ENCODE results near the gene ZFP3. TPM values are rescaled to one million over a fixed set of nuclear protein-coding genes. Genes with fewer than 3 reads are reported as not detected.
"Not testable (repeated sequence)": the region's sequence is repeated elsewhere in the genome, so short reads cannot be mapped to it uniquely, and the experiment has no call there.

ZFP3 gene
- polyA plus RNA-seq, 1 donor, result 11.8 TPM

DNA sequence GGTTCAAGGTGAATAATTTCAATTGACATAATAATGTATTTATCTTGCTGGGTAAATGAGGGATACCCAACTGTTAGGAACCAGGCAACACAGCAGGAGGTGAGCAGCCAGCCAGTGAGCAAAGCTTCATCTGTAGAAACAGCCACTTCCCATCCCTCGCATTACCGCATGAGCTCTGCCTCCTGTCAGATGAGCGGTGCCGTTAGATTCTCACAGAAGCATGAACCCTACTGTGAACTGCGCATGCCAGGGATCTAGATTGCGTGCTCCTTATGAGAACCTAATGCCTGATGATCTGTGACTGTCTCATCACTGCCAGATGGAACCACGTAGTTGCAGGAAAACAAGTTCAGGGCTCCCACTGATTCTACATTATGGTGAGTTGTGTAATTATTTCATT is 46.6 kb downstream of the ZFP3 start:
- not testable (repeated sequence) for DNase-seq (ENCODE audit: low read depth)

DNA sequence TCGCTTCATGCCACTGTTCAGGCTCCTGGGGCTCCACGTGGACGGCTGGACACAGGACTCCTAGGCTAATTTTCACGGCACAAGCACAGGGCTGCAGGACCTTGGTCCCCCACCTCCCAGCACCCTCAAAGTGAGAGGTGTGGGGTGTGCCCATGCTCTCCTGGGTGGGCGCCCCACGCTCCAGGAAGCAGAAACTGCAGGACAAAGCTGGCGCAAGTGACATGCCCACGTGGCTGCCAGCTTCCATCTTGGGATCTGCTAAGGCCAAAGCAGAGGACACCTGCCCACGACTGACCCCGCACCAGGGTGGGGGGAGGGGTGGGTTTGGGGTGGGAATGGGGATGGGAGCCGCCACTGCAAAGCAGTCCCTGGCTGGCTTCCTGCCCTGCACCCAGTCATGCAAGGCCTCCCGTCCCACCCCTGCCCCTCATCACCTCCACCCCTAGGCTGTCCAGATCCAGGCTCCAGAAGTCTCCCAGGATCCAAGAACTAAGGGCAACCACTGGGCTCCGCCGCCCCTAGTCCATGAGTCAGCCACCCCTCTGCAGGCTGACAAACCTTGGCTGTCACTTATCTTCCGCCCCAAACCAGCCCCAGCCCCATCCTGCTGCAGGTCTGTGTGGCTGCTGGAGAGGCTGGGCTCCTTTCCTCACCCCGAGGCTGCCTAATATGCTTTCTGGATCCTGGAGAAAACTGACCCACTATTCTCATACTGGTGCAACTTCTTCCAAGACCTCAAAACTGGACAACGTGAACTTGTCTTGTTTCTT is 48.6 kb downstream of the ZFP3 start:
- DNase-seq (ENCODE audit: low read depth), result no peak

DNA sequence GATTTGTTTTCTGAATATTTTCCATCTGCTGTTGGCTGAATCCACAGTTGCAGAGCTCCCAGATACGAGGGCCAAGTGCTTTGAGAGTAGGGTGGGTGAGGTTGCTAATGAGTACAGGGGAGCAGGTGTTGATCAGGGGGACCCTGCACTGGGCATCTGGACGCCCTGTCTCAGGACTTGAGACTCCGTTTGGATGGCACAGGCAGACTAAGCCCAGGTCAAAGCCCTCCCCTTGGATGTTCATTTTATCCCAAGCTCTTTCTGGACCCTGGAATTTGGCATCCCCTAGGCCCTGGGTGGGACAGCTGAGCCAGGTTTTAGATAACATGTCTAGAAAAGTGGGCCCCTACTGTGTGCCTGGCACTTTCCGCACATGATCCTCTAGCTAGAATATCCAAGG is 49.6 kb downstream of the ZFP3 start:
- no peak for DNase-seq (ENCODE audit: low read depth)

DNA sequence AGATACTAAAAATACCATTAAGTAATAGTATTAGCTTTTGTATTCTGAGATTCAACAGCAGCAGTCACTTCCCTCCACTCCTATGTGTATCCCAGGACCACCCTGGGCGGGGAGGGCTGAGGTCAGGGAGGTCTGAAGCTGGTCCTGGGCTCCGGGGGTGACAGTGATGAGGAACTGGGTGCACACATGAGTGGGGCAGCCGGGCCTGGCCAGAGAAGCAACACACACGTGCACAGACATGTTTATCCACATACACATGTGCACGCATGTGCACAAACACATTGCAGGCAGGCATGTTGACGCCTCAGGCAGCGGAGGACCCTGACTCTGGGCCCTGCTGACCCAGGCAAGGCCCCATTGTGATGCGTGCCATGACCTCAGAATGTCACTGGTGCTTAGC is 50.1 kb downstream of the ZFP3 start:
- DNase-seq (ENCODE audit: low read depth), result not testable (repeated sequence)

DNA sequence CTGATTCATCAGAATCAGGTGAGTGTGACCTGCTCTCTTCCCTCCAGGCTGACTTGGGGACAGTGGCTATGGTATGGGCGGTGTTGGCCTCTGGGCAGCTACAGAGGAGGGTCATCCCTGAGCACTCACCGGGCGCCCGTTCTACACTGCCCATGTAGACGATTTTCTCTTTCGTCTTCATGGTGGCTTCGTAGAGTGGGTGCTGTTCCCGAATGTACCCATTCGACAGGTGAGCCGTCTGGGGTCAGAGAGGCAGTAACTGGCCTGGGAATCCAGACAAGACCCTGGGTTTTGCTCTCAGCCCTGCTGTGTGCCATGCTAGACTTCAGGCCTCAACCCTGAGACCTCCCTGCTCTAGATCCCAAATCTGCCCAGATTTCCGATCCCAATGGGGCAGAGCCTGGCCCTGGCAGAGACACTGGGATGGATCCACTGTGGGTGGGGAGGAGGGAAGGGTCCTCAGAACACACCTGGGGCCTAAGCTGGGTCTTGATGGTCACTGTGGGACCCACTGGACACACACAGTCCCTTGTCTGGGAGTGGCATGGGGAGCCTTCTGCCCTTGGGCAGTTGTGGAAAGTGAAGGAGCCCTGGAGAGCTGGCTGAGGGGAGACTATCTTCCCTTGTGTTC is 50.8 kb downstream of the ZFP3 start:
- DNase-seq (ENCODE audit: low read depth), result no peak

DNA sequence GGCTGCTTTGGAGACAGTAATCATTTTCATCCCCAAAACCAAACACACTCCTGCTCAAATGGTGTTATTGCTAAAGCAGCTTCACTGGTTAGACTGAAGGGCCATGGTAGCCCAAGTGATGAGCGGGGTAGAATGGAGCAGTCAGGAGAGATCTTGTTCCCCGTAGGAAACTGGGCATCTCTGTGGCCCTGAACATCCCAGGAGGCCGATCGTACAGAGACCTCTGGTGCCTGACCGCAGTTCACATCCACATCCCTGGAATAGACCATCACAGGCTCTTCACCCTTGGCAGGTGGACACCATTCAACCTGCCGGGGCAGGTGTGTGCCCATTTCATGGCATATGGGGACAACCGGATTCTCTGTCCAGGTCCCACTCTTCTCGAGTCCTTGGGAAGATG is 51.5 kb downstream of the ZFP3 start:
- DNase-seq (ENCODE audit: low read depth), result not testable (repeated sequence)

DNA sequence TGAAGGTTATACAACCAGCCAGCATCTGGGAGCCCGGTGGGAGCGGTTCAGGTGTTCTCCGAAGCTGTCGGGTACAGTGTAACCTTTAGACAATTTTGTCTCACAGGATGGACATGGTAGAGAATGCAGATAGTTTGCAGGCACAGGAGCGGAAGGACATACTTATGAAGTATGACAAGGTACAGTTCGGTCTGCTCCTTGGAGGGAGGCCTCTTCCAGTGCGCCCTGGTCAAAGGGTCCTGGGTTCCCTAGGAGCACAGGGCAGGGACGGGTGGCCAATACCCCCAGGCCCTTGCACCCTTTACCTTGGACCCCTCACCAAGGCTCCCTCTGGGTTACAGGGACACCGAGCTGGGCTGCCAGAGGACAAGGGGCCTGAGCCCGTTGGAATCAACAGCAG is 52.0 kb downstream of the ZFP3 start:
- DNase-seq (ENCODE audit: low read depth), result not testable (repeated sequence)

DNA sequence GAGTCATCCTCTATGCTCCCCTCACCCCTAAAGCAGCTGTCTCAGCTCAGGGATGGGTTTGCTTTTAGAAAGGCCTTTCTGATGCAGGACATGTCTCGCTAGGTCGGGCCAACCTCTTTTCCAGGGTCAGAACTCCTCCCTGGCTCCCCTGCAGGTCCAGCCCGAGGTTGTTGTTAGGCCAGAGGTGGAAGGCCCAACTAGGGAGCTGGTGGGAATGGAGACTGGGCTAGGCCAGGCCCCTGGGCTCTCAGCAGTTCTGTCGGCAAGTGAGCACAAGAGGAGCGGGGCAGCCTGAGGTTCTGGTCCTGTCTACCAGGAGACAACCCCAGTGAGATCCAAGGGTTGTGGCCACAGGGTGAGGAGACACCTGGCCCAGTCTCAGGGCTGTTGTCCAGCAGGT is 52.4 kb downstream of the ZFP3 start:
- DNase-seq (ENCODE audit: low read depth), result not testable (repeated sequence)

DNA sequence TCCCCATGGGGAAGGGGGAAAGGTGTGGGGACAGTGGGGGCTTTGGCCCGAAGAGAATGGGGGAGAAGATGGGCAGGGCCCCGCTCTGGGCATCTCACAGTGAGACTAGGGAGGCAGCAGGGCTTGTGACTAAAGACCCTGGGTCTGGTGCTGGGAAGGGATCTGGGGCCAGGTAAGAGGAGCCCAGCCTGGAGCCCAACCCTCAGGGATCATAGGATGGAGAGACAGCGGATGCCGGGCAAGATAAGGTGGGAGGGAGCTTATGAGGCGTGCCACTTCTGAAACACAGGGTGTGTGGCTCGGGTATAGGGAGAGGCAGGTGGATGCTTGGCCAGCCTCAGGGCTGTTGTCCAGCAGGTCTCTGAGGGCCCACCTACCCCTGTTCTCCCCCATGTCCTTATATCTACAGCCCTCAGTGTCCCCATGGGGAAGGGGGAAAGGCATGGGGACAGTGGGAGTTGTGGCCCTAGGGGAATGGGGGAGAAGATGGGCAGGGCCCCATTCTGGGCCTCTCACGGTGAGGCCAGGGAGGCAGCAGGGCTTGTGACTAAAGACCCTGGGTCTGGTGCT is 53.0 kb downstream of the ZFP3 start:
- no peak for DNase-seq (ENCODE audit: low read depth)

DNA sequence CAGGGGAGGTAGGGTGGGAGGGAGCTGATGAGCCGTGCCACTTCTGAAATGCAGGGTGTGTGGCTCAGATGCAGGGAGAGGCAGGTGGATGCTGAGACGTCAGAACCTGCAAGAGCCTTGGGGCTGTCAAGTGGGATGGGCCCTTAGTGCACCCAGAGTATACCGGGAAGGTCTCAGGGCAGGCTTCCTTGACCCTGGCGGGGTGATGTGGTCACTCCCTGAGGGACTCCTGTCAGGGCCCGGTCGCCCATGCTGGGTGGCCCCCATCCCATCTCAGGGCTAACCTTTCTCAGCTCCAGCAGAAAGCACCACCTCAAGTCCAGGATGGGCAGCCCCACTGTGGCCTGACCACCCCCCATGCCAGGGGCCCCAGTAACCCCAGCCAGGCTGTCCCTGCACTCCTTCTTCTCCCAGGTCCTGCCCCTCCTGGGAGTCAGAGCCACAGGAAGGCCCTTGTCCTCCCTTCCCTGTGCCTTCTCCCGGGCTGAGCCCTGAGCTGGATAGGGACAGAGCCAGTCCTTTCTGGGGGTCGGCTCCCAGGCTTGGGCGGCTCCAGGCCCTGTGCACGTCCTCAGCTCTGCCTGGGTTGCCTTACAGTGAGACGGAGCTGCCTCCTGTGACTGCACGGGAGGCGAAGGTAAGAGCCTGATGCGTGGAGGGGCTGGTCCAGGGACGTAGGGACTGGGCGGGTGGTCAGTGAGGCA is 53.7 kb downstream of the ZFP3 start:
- DNase-seq (ENCODE audit: low read depth), result not testable (repeated sequence)

DNA sequence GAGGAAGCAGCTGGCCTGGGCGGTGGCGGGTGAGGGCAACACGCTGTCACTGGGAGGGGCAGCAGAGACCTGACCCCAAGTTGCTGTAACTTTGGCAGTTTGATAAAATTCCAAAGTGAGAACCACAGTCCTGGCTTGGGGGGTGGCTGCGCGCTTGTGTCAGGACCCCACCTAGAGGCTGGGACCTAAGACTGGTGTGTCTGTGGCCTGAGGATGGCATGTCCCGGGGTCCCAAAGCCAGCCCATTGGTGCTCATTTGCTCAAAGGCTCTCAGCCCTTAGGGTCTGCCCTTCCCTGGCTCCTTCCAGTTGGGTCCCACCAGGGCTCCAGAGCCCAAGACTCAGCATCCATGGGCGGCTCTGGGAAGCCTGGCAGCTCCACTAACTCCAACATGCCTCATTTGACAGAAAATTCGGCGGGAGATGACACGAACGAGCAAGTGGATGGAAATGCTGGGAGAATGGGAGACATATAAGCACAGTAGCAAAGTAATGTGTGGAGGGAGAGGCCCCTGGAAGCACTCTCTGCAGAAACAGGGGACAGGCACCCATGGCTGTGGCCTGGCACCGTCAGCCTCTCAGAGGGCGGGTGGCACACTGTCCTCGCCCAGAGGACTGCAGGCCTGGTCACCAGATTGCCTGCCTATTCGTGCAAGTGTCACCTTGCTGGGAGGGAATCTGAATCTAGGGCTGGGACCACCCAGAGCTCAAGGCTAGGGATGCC is 54.4 kb downstream of the ZFP3 start:
- not testable (repeated sequence) for DNase-seq (ENCODE audit: low read depth)

DNA sequence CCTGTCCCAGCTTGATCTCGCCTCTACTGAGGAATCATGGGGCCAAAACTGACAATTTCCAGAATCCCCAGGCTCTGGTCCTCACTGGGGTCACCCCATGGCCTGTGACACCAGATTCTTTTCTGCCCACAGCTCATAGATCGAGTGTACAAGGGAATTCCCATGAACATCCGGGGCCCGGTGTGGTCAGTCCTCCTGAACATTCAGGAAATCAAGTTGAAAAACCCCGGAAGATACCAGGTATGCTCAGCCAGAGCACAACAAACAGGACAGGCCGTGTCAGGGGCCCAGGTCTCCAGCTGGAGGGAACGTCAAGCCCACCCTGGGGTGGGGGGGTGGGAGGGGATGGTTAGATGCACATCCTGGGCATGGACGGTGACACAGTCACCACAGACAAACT is 55.0 kb downstream of the ZFP3 start:
- no peak for DNase-seq (ENCODE audit: low read depth)

DNA sequence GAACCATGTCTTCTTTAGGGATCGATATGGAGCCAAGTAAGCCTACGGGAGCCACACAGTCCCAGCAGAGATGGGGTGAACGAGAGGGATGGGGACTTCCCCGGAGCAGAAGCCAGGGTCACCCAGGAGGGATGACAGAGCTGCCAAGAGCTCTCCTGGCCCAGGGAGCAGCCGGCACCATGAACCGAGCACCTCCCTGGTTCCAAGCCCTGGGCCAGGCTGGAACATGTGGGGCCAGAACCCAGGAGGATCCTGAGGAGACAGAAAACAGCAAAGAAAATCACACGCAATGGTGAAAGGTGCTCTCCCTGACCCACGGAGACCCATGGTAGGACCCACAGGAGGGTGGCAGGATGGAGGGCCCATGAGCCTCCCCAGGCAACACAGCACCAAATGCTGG is 55.7 kb downstream of the ZFP3 start:
- not testable (repeated sequence) for DNase-seq (ENCODE audit: low read depth)

DNA sequence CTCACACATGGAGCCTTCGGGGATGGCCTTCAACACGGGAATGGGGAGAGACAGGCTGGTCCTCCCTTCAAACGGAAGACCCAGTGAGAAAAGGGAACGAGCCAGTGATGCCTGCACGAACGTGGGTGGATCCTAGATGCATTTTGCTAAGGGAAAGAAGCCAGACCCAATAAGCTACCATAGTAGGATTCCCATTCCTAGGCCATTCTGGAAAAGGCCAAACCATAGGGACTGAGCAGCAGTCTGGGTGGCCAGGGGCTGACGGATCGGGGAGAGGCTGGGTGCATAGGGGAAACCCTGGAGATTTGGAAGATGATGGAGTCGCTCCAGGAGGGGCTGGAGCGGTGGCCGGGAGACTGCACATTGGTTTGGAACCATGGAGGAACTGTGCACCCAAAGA is 56.3 kb downstream of the ZFP3 start:
- DNase-seq (ENCODE audit: low read depth), result not testable (repeated sequence)

DNA sequence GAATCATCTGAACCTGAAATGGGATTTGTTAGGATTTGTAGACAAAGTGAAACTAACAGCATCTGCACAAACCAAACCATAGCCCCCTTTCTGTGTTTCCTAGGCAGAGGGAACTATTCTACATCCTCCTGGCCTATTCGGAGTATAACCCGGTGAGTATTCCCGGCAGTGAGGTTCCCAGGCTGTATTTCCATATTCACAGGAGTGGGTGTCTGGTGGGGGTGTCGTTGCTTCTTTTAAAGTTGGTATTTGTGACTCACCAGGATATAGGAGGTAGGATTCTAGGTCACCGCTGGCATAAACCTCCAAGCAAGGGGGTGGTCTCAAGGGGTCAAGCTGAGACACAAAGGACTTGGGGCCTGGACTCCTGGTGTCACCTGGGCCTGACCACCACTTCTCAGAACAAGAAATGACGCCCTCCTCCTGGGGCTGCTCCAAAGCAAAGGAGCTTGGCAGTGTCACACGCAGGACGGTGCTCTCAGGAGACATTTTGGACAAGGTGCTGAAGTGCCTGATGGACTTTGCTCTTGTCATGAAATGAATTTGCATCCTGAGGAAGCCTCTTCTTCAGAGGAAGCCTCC is 57.0 kb downstream of the ZFP3 start:
- DNase-seq (ENCODE audit: low read depth), result not testable (repeated sequence)

DNA sequence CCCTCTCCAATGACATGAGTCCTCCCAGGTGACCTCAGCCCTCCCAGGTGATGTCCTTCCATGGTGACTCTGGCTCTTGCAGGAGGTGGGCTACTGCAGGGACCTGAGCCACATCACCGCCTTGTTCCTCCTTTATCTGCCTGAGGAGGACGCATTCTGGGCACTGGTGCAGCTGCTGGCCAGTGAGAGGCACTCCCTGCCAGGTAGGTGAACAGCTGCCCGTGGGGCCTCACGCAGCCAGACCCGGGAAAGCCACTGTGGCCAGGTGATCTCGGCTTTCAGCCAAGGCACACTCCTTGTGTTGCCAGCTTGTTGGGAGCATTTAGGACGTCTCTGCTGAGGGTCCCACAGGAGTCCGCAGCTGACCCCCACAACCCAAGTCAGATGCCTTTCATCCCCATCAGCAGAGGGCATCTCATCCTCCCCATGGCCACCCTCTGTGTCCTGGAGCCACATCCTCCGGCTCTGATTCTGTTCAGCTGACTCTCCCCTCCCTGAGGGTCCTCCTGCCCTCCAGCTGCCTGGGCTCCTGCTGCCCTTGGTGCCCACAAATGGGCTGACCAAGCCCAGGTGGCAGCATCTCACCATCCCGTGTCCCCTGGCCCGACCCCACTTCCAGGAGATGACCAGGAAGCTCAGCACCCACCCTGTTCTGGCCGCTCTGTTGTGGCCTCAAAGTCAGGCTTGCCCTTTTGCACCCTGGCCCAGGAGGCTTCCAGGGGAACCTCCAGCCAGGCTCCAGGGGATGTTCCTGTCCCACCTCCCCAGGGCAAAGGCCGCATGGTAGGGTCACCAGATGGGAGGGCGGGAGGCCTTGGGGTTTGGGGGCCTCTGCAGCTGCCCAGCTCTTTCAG is 57.7 kb downstream of the ZFP3 start:
- DNase-seq (ENCODE audit: low read depth), result no peak

DNA sequence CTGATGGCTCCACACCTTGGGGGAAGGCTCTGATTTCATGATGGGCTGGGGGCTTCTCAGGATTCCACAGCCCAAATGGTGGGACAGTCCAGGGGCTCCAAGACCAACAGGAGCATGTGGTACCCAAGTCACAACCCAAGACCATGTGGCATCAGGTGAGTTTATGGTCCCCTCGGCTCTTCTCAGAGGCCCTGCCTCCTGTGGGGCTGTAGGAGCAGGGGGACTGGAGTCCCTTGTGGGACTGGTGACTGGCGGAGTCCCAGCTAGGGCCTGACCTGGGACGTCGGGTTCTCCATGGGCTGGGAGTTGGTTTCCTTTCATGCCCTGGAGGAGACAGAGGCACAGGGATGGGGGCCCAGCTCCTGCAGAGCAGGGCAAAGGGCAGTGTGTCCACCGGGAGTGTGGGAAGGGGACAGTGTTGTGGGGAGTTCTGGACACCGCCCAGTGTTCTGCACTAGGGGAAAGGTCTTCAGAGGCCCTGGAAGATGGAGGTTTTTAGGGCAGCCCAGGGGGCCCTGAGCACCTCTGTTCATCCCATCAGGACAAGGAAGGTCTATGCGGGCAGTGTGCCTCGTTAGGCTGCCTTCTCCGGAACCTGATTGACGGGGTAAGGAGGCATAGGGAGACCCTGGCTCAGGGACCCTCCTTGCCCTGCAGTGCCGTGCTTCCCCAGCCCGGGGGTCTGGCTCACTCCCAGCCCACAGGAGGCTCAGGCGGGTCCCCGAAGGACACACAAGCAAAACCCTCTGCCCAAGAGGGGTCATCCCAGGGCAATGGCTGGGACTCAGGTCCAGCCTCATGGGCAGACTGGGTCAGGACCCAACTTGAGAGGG is 58.5 kb downstream of the ZFP3 start:
- not testable (repeated sequence) for DNase-seq (ENCODE audit: low read depth)

DNA sequence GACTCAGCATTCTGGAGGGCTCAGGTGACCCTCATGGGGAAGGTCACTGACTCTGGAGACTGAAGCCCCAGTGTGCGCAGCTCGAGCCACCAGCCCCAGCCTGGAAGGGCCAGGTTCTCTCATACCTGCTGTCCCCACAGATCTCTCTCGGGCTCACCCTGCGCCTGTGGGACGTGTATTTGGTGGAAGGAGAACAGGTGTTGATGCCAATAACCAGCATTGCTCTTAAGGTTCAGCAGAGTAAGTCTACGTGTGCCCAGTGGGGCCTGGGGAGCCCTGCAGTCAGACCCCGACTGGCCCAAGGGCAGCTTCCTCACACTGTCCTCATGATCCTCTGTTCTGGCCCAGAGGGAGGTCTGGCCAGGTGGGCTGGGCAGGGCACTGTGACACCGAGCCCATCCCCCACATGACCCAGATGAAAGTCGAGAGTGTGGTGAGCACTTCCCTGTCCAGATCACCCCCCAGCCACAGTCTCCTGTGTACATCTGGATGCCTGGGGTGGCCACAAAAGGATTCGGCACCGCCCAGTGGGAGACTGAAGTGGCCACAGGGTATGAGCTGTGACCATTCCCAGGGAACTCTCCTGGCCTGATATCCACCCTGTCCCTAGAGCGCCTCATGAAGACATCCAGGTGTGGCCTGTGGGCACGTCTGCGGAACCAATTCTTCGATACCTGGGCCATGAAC is 59.4 kb downstream of the ZFP3 start:
- DNase-seq (ENCODE audit: low read depth), result not testable (repeated sequence)

DNA sequence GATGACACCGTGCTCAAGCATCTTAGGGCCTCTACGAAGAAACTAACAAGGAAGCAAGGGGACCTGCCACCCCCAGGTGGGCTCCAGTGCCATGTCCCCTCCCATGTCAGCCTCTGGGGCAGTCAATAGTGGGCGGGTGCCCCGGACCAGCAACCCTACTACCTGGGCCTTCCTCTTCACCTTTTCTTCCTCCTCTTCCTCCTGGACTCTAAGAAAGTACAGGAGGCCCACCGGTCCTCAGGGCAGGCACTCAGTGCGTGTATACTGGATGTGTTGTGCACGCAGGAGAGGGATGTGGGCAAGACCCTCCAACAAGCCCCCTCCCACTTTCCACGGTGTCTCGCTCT is 59.9 kb downstream of the ZFP3 start:
- DNase-seq (ENCODE audit: low read depth), result not testable (repeated sequence)

Measured in forelimb muscle (tissue), 1 donor.